K562 (cell line): ENCODE measurements around the gene FRMD3. TPM values are rescaled to one million over a fixed set of nuclear protein-coding genes. Genes with fewer than 3 reads are reported as not detected.

Experiments
- ATAC-seq: fragments of 200-7000 bp; cut with Tn5 transposase; 3 replicates; pipeline ENCODE4 v1.9.1; 2020; ENCODE audit warnings: moderate library complexity
- BruUV-seq: library from RNA; stranded (reverse); fragments of 400-500 nt; replicated peaks from 2 replicates; lab custom pipeline; 2021; lab: Mats Ljungman, UMichigan
- CTCF ChIA-PET: fragments of 300-600 bp; formaldehyde crosslinking; extraction: SDS; loops from one replicate; lab custom pipeline; 2021; ENCODE audit warnings: low intra/inter-chr PET ratio; lab: Yijun Ruan, JAX
- POLR2A ChIA-PET: fragments of 300-600, 350-650 bp; sonication (Branson Sonifier 250); formaldehyde crosslinking; extraction: SDS; loops from one replicate; lab custom pipeline; 2021; ENCODE audit warnings: antibody characterized with exemption, inconsistent platforms; lab: Yijun Ruan, JAX
- DNase-seq, 4 experiments: peaks; one replicate each; pipeline versions ENCODE4 v3.0.0 to v3.0.0-alpha.2; 2011 to 2018; ENCODE audit warnings: low spot score in 3 of 4, mixed read lengths in 3 of 4; ENCODE audit errors: extremely low read depth in 1 of 4
- FAIRE-seq: peaks from 2 replicates; lab custom pipeline; 2011; peaks lifted over from hg19 to GRCh38; lab: Jason Lieb, UNC
- H2AFZ ChIP-seq: 2 replicates; pipeline ENCODE4 v1.6.0; 2011; ENCODE audit warnings: low read depth, low read length, control low read depth, inconsistent platforms
- H3K27ac ChIP-seq: fragments of 200-600 bp; 3 replicates; pipeline ENCODE4 v1.8.0; 2011; ENCODE audit warnings: low read depth, mild to moderate bottlenecking, control low read depth, inconsistent platforms, low read length, moderate library complexity, mixed read lengths; ENCODE audit errors: extremely low read depth
- H3K27me3 ChIP-seq, 2 experiments: fragments of 300-600 bp in 1 of 2; 2 replicates in 1 of 2; 3 replicates in 1 of 2; pipeline versions ENCODE4 v1.6.0 to v1.8.0; 2011; ENCODE audit warnings: inconsistent platforms in 2 of 2, low read length in 2 of 2, mild to moderate bottlenecking in 1 of 2, mixed read lengths in 1 of 2, moderate library complexity in 1 of 2; ENCODE audit not compliant: control insufficient read depth in 2 of 2, insufficient read depth in 2 of 2
- H3K36me3 ChIP-seq: fragments of 300-600 bp; 3 replicates; pipeline ENCODE4 v1.8.0; 2011; ENCODE audit warnings: mild to moderate bottlenecking, low read length, inconsistent platforms; ENCODE audit not compliant: control insufficient read depth, insufficient read depth
- H3K4me1 ChIP-seq, 2 experiments: fragments of 200-600 bp in 1 of 2; replicated peaks in 1 of 2; 2 replicates in 1 of 2; 3 replicates in 1 of 2; pipeline versions ENCODE4 v1.5.1 to v1.8.0; 2011; ENCODE audit warnings: inconsistent platforms in 2 of 2, low read length in 2 of 2, mild to moderate bottlenecking in 1 of 2, mixed read lengths in 1 of 2, moderate library complexity in 1 of 2; ENCODE audit not compliant: control insufficient read depth in 2 of 2, insufficient read depth in 2 of 2
- H3K4me2 ChIP-seq: 2 replicates; pipeline ENCODE4 v1.6.1; 2011; ENCODE audit warnings: low read length, control low read depth, inconsistent platforms, mixed read lengths; ENCODE audit not compliant: insufficient read depth
- H3K4me3 ChIP-seq: fragments of 200-600 bp; sonication (generic), shearing (Covaris generic); 2 replicates; pipeline ENCODE4 v1.5.1; 2016; ENCODE audit warnings: control low read depth, inconsistent platforms
- H3K79me2 ChIP-seq: fragments of 200-600 bp; 3 replicates; pipeline ENCODE4 v1.8.0; 2011; ENCODE audit warnings: low read length, inconsistent platforms; ENCODE audit not compliant: control insufficient read depth, insufficient read depth
- H3K9ac ChIP-seq, 2 experiments: 2 replicates each; pipeline versions ENCODE4 v1.6.0 to v1.6.1; 2011; ENCODE audit warnings: low read depth in 2 of 2, low read length in 2 of 2, control low read depth in 1 of 2, inconsistent platforms in 1 of 2, mild to moderate bottlenecking in 1 of 2, mixed read lengths in 1 of 2; ENCODE audit not compliant: insufficient read depth in 1 of 2
- H3K9me1 ChIP-seq: one replicate; pipeline ENCODE4 v1.6.0; 2011; ENCODE audit warnings: inconsistent platforms, mild to moderate bottlenecking, low read length, moderate library complexity; ENCODE audit not compliant: control insufficient read depth, insufficient read depth
- H3K9me3 ChIP-seq: replicated peaks from 2 replicates; pipeline ENCODE4 v1.5.1; 2011; ENCODE audit warnings: low read depth, low read length, inconsistent platforms; ENCODE audit not compliant: control insufficient read depth, insufficient read depth
- H4K20me1 ChIP-seq: replicated peaks from 2 replicates; pipeline ENCODE4 v1.6.1; 2011; ENCODE audit warnings: low read length, inconsistent platforms, mixed read lengths; ENCODE audit not compliant: control insufficient read depth, insufficient read depth
- BCL6 ChIP-seq: fragments of 250-450 bp; sonication (Bioruptor Pico); IDR thresholded peaks from 2 replicates; pipeline ENCODE4 v1.4.0; 2020
- BHLHE40 ChIP-seq: IDR thresholded peaks from 2 replicates; pipeline ENCODE4 v1.6.1; 2011; ENCODE audit warnings: low read length, improper control_type of control experiment
- CBX8 ChIP-seq: fragments of 200-600 bp; sonication (generic); IDR thresholded peaks from 2 replicates; pipeline ENCODE4 v1.6.1; 2012; ENCODE audit warnings: borderline replicate concordance, mixed run types, low read depth, mild to moderate bottlenecking, moderate library complexity, mixed read lengths, low read length, control low read depth, inconsistent platforms; ENCODE audit not compliant: poor library complexity, severe bottlenecking; ENCODE audit errors: extremely low read depth
- HDGF ChIP-seq: fragments of 450-650 bp; IDR thresholded peaks from 2 replicates; pipeline ENCODE4 v1.6.1; 2016
- NR2C1 ChIP-seq, 2 experiments: fragments of 450-650 bp; IDR thresholded peaks; 2 replicates each; pipeline ENCODE4 v1.6.1; 2017; ENCODE audit warnings: mild to moderate bottlenecking in 2 of 2, antibody characterized with exemption in 1 of 2, inconsistent platforms in 1 of 2, missing compliant biosample characterization in 1 of 2, missing genetic modification characterization in 1 of 2
- SRSF7 ChIP-seq: fragments of 200-400 bp; formaldehyde crosslinking; optimal IDR thresholded peaks from 2 replicates; pipeline ENCODE3; 2017; ENCODE audit warnings: mild to moderate bottlenecking, low read depth, low read length
- TRIM24 ChIP-seq, 2 experiments: fragments of 450-650 bp; IDR thresholded peaks; 2 replicates each; pipeline ENCODE4 v1.6.1; 2016
- ZFP1 ChIP-seq: fragments of 450-650 bp; formaldehyde crosslinking; IDR thresholded peaks from 2 replicates; pipeline ENCODE4 v1.4.0; 2020; ENCODE audit warnings: mild to moderate bottlenecking, mixed read lengths
- ZNF224 ChIP-seq: sonication (generic); formaldehyde crosslinking; IDR thresholded peaks from 2 replicates; pipeline ENCODE4 v1.8.0; 2022; ENCODE audit warnings: mild to moderate bottlenecking, missing genetic modification reagents
- ZNF354B ChIP-seq: fragments of 250-450 bp; sonication (Bioruptor Pico); IDR thresholded peaks from 2 replicates; pipeline ENCODE4 v1.4.0; 2020
- ZNF589 ChIP-seq: fragments of 200-800 bp; sonication (Bioruptor generic); IDR thresholded peaks from 2 replicates; pipeline ENCODE4 v1.6.1; 2016; ENCODE audit warnings: low read depth, missing genetic modification characterization, missing compliant biosample characterization
- WGBS: fragments of 100-300 bp; shearing (Covaris generic); methylation state at CpG from one replicate; pipeline ENCODE4 v1.1.6; 2016; ENCODE audit warnings: low coverage, mixed read lengths; ENCODE audit not compliant: insufficient coverage; ENCODE audit errors: missing lambda C conversion rate; 5-methylcytosine and 5-hydroxymethylcytosine counted together
- in situ Hi-C: fragments of 300-500 bp; cut with MboI; formaldehyde crosslinking; loops from 4 replicates; pipeline ENCODE4 v1.15.0; 2018; ENCODE audit warnings: inconsistent platforms, mixed read lengths
- intact Hi-C: fragments of 100-400 bp; cut with micrococcal nuclease; formaldehyde crosslinking; loops from 2 replicates; pipeline ENCODE4 v1.14.2; 2022
- polyA plus RNA-seq, 8 experiments: library from polyadenylated mRNA; depleted of rRNA in 4 of 8; stranded (reverse) in 5 of 8; unstranded in 3 of 8; fragments of >200 nt; fragmentation: Nextera tagmentation in 2 of 8; fragmentation: Illumina TruSeq in 1 of 8; extraction: Ambion mirVana in 2 of 8; extraction: Trizol in 1 of 8; gene quantifications; 2 replicates each; pipeline versions ENCODE4 v1.2.1 to v1.2.3, GENCODE V29; 2011 to 2014; ENCODE audit warnings: inconsistent platforms in 1 of 8, missing spikeins in 1 of 8
- total RNA-seq, 7 experiments: library from RNA; depleted of rRNA in 6 of 7; stranded (reverse); fragments of >200 nt in 6 of 7; fragmentation: Illumina TruSeq in 2 of 7; extraction: Trizol in 2 of 7; gene quantifications; 2 replicates each; pipeline versions ENCODE4 v1.2.1 to v1.2.3, GENCODE V29; 2011 to 2021; ENCODE audit warnings: low replicate concordance in 1 of 7
- TF ChIP-seq, protein P1 (sequence below), 2 experiments: IDR thresholded peaks; 2 replicates each; pipeline ENCODE4 v1.6.1; 2011; ENCODE audit warnings: borderline replicate concordance in 1 of 2, control low read depth in 1 of 2, low read depth in 1 of 2, low read length in 1 of 2, mild to moderate bottlenecking in 1 of 2, mixed read lengths in 1 of 2, moderate library complexity in 1 of 2; ENCODE audit not compliant: insufficient read depth in 1 of 2, insufficient read length in 1 of 2, poor library complexity in 1 of 2, severe bottlenecking in 1 of 2; ENCODE audit errors: extremely low read depth in 1 of 2
- TF ChIP-seq, protein P2 (sequence below): fragments of 200-800 bp; sonication (Bioruptor generic); IDR thresholded peaks from 2 replicates; pipeline ENCODE4 v1.6.1; 2017; ENCODE audit warnings: missing genetic modification characterization, missing compliant biosample characterization
- TF ChIP-seq, protein P3 (sequence below): fragments of 250-450 bp; sonication (Bioruptor Pico); IDR thresholded peaks from 2 replicates; pipeline ENCODE4 v1.8.0; 2022; ENCODE audit warnings: inconsistent platforms, mild to moderate bottlenecking, moderate library complexity, borderline replicate concordance
- TF ChIP-seq, protein P4 (sequence below): fragments of 250-450 bp; sonication (Bioruptor Pico); IDR thresholded peaks from 2 replicates; pipeline ENCODE4 v1.8.0; 2022; ENCODE audit warnings: moderate library complexity, mild to moderate bottlenecking, inconsistent platforms

Gene FRMD3
- total and polyA plus RNA-seq, 9 of the 15 experiments (the other 6 are each of a cell fraction or from before 2014, with no cell fraction given): 0.09 to 0.51 (median 0.21) TPM

DNA sequence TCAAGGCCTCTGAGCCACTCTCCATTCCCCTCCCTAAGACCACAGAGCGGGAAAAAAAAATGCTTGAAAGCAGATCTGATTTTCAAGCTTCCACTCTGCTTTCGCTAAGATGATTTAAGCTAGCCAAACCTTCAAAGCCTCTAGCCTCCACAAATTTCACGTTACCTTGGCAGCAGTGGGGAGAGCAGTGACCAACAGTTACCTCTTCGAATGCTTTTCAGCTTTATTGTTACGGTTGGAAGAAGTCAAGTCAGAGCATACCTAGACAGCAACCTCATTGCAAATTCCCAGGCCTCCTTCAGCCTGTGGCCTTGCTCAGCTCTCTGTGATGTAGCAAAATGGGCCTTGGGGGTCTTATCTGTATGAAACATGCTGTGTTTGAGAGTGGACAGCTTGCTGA is 89.6 kb downstream of the FRMD3 start:
- WGBS: 35% methylated on average over 5 of the region's 5 CpGs
- Histone ChIP-seq H3K27ac (no peak overlapping the region), H3K79me2 (no peaks in the 10 kb centered on the region), H3K36me3 (no peaks in the 10 kb centered on the region), H3K9ac (no peak overlapping the region), H3K9me3 (no peaks in the 10 kb centered on the region), H3K9me1 (no peaks in the 10 kb centered on the region), H4K20me1 (no peaks in the 10 kb centered on the region), H2AFZ (no peak overlapping the region), H3K27me3 (no peaks in the 10 kb centered on the region), H3K4me3 (no peak overlapping the region), H3K4me2 (no peak overlapping the region), H3K4me1 (no peaks in the 10 kb centered on the region)
- CTCF ChIA-PET: no interaction called here
- in situ Hi-C loops: no loop called here
- no TSS peak for BruUV-seq
- no peak for FAIRE-seq
- DNase-seq: no peak
- POLR2A ChIA-PET: no interaction called here
- TF ChIP-seq BHLHE40 (no peak), NR2C1 (IDR thresholded peaks at IDR 0.05) (no peak), NR2C1 (tag; IDR thresholded peaks at IDR 0.05) (no peak), BCL6 (CRISPR knock-in tag) (no peak), ZNF224 (CRISPR knock-in tag) (no peak), ZNF589 (CRISPR knock-in tag) (no peak), TRIM24 (IDR thresholded peaks at IDR 0.05) (no peak), SRSF7 (no peak), ZFP1 (CRISPR knock-in tag) (no peak), ZNF354B (CRISPR knock-in tag) (no peak), HDGF (no peak), CBX8 (no peak)
- TF ChIP-seq, protein P1, sequence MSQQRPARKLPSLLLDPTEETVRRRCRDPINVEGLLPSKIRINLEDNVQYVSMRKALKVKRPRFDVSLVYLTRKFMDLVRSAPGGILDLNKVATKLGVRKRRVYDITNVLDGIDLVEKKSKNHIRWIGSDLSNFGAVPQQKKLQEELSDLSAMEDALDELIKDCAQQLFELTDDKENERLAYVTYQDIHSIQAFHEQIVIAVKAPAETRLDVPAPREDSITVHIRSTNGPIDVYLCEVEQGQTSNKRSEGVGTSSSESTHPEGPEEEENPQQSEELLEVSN (IDR thresholded peaks at IDR 0.05; ENCODE audit: borderline replicate concordance in 1 of 2, extremely low read depth in 1 of 2, insufficient read depth in 1 of 2, insufficient read length in 1 of 2, low read depth in 1 of 2, low read length in 1 of 2, poor library complexity in 1 of 2, severe bottlenecking in 1 of 2): no peak
- TF ChIP-seq, protein P2, sequence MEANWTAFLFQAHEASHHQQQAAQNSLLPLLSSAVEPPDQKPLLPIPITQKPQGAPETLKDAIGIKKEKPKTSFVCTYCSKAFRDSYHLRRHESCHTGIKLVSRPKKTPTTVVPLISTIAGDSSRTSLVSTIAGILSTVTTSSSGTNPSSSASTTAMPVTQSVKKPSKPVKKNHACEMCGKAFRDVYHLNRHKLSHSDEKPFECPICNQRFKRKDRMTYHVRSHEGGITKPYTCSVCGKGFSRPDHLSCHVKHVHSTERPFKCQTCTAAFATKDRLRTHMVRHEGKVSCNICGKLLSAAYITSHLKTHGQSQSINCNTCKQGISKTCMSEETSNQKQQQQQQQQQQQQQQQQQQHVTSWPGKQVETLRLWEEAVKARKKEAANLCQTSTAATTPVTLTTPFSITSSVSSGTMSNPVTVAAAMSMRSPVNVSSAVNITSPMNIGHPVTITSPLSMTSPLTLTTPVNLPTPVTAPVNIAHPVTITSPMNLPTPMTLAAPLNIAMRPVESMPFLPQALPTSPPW (CRISPR knock-in tag): no peak
- TF ChIP-seq, protein P3, sequence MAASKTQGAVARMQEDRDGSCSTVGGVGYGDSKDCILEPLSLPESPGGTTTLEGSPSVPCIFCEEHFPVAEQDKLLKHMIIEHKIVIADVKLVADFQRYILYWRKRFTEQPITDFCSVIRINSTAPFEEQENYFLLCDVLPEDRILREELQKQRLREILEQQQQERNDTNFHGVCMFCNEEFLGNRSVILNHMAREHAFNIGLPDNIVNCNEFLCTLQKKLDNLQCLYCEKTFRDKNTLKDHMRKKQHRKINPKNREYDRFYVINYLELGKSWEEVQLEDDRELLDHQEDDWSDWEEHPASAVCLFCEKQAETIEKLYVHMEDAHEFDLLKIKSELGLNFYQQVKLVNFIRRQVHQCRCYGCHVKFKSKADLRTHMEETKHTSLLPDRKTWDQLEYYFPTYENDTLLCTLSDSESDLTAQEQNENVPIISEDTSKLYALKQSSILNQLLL (CRISPR knock-in tag): no peak
- TF ChIP-seq, protein P4, sequence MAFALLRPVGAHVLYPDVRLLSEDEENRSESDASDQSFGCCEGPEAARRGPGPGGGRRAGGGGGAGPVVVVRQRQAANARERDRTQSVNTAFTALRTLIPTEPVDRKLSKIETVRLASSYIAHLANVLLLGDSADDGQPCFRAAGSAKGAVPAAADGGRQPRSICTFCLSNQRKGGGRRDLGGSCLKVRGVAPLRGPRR (CRISPR knock-in tag): no peak
- no peak for ATAC-seq
- intact Hi-C loops: no loop called here
